Heart left ventricle (tissue), 16 donors: ENCODE data around the gene ADCY3. TPM values are rescaled to one million over a fixed set of nuclear protein-coding genes. Genes with fewer than 3 reads are reported as not detected.
A peak's percentile ranks its signal among the peaks of the same experiment; 100 is the strongest.

Experiments used
- ATAC-seq, 4 donors: fragments of 200-7000 bp; cut with Tn5 transposase; one replicate each; pipeline ENCODE4 v1.9.1; 2020 to 2022; ENCODE audit warnings: moderate library complexity in 4 of 4, mild to moderate bottlenecking in 3 of 4, moderate number of reproducible peaks in 1 of 4
- DNase-seq, 5 donors: peaks; one replicate each; pipeline ENCODE4 v3.0.0-alpha.2; 2020
- H3K27ac ChIP-seq, 12 donors: fragments of 200-600 bp; sonication (generic) in 4 of 12; one replicate each; pipeline versions ENCODE4 v1.5.0 to v1.8.0; 2016 to 2022; ENCODE audit warnings: mild to moderate bottlenecking in 2 of 12
- H3K27me3 ChIP-seq, 9 donors: fragments of 200-600 bp; sonication (generic) in 2 of 9; one replicate each; pipeline versions ENCODE4 v1.5.1 to v1.8.0; 2016 to 2022; ENCODE audit warnings: mild to moderate bottlenecking in 3 of 9
- H3K36me3 ChIP-seq, 9 donors: fragments of 200-600 bp; sonication (generic) in 2 of 9; one replicate each; pipeline versions ENCODE4 v1.5.0 to v1.8.0; 2018 to 2022; ENCODE audit warnings: mild to moderate bottlenecking in 2 of 9
- H3K4me1 ChIP-seq, 12 donors: fragments of 200-600 bp; sonication (generic) in 4 of 12; one replicate each; pipeline versions ENCODE4 v1.5.0 to v1.8.0; 2016 to 2022; ENCODE audit warnings: mild to moderate bottlenecking in 3 of 12
- H3K4me3 ChIP-seq, 12 donors: fragments of 200-600 bp; sonication (generic) in 4 of 12; one replicate each; pipeline versions ENCODE4 v1.5.0 to v1.8.0; 2017 to 2022; ENCODE audit warnings: mild to moderate bottlenecking in 9 of 12, moderate library complexity in 4 of 12
- H3K9me3 ChIP-seq, 12 donors: fragments of 200-600 bp; sonication (generic) in 4 of 12; one replicate each; pipeline versions ENCODE4 v1.5.0 to v1.8.0; 2016 to 2022; ENCODE audit warnings: mild to moderate bottlenecking in 1 of 12
- POLR2A ChIP-seq, 2 donors: fragments of 450-650 bp; IDR thresholded peaks; one replicate each; pipeline ENCODE4 v1.6.1; 2017; ENCODE audit warnings: antibody characterized with exemption in 2 of 2, mild to moderate bottlenecking in 2 of 2, moderate library complexity in 2 of 2
- WGBS, 4 donors: extraction: QIAGEN DNeasy Blood & Tissue Kit in 2 of 4; methylation state at CpG; one replicate each; pipeline versions ENCODE4 v1.1.5 to v1.1.7; 2013 to 2018; 5-methylcytosine and 5-hydroxymethylcytosine counted together
- intact Hi-C, 10 donors: fragments of 100-400 bp; cut with DNase I; formaldehyde crosslinking; loops; one replicate each; pipeline versions ENCODE4 v1.11.1 to v1.14.2; 2022
- polyA plus RNA-seq, 2 donors: library from polyadenylated mRNA; stranded (reverse); fragments of 200-250 nt; gene quantifications; one replicate each; pipeline ENCODE4 v1.2.3, GENCODE V29; 2013
- total RNA-seq, 9 donors: library from RNA; depleted of rRNA in 2 of 9; stranded (reverse); fragments of >200 nt in 2 of 9; fragmentation: NEBNext Ultra II Directional in 3 of 9; extraction: Animal tissue kit (Norgen Biotek cat#: 25700) in 3 of 9; gene quantifications; one replicate each; pipeline versions ENCODE4 v1.1.0 to v1.2.4, GENCODE V29; 2016 to 2023
- TF ChIP-seq, protein P1 (sequence below), 12 donors: fragments of 200-600 bp; sonication (generic) in 4 of 12; IDR thresholded peaks; one replicate each; pipeline versions ENCODE4 v1.5.0 to v1.8.0; 2018 to 2022; ENCODE audit warnings: antibody characterized with exemption in 12 of 12, mild to moderate bottlenecking in 5 of 12
- donor health status: ischemic (EF 13 %, LVEDD 7.1; RV severe dilation, severe dysfunction).
- donor health status: healthy with polysubstance abuse.
- donor health status: DM: no; HTN: yes; CAD: no.
- donor health status: DM: no; HTN: no; CAD: no.
- donor health status: ischemic (EF 25% LVEDD 6.9; RV normal size, moderate dysfunction).
- donor health status: ischemic (EF 25% LVEDD 5.7; RV mildly dilated, moderate dysfunction).
- donor health status: healthy.
- donor health status: DM: yes; HTN: yes; CAD: no.
- donor health status: ischemic (EF 35%, LVEDD 5.7; RV mildly dilated, moderate dysfunction).
- donor health status: nonischemic (EF 11% LVEDD 7.7; RV severe dilation, severe dysfunction).
- donor health status: DM: yes; HTN: yes; CAD: no.
- donor health status: PGD.
- donor health status: ischemic (EF 29% LVEDD 5.4; RV normal size, mild dysfunction).
- donor health status: nonischemic (EF 23%, LVEDD 6.1; RV moderate dilation, normal function).

ADCY3 gene
- total and polyA plus RNA-seq, 11 donors = 9.3 to 36.0 (median 14.4) TPM

DNA sequence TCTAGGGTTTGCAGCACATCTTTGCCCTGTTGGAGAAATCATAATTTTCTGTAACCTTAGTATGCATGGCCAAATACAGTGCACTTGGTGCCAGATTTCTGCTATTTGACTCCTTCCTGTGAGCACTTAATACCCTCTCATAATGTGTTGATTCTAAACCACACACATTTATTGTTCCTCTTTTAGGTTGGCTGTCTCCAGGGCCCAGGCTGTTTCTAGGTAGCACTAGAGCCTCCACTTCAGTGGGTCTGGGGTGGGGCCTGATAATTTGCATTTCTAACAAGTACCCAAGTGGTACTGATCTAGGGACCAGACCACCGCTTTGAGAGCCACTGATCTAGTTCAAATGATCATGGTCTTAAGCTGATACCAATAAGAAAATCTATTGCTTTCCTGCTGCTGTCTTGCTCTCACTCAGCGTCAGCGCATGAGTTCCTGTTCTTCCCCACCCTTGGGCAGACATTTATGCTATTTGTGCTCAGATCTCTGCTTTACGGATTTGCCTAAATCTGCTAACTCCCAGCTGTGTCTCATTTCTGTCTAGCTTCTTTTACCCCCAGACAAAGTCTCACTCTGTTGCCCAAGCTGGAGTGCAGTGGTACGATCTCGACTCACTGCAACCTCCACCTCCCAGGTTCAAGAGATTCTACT lies 134.2 kb downstream of the ADCY3 start:
- WGBS, 4 donors = 82 to 90% (median 89%) methylated on average over 6 of the region's 6 CpGs
- ATAC-seq (peak in 1 of 4 donors; percentile 39), DNase-seq (no peak)
- no peak overlapping the region for H3K27ac ChIP-seq
- H3K9me3 ChIP-seq = no peaks in the 10 kb centered on the region
- H3K4me1 ChIP-seq = peaks cover 0 to 6% (median 0%) of the 10 kb centered on the region in 12 donors
- H3K36me3 ChIP-seq = peaks cover 0 to 12% (median 5%) of the 10 kb centered on the region in 9 donors
- peaks cover 0 to 4% (median 0%) of the 10 kb centered on the region in 9 donors for H3K27me3 ChIP-seq
- TF ChIP-seq, protein P1, sequence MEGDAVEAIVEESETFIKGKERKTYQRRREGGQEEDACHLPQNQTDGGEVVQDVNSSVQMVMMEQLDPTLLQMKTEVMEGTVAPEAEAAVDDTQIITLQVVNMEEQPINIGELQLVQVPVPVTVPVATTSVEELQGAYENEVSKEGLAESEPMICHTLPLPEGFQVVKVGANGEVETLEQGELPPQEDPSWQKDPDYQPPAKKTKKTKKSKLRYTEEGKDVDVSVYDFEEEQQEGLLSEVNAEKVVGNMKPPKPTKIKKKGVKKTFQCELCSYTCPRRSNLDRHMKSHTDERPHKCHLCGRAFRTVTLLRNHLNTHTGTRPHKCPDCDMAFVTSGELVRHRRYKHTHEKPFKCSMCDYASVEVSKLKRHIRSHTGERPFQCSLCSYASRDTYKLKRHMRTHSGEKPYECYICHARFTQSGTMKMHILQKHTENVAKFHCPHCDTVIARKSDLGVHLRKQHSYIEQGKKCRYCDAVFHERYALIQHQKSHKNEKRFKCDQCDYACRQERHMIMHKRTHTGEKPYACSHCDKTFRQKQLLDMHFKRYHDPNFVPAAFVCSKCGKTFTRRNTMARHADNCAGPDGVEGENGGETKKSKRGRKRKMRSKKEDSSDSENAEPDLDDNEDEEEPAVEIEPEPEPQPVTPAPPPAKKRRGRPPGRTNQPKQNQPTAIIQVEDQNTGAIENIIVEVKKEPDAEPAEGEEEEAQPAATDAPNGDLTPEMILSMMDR (IDR thresholded peaks at IDR 0.05) = no peak
- no peak for TF ChIP-seq POLR2A (IDR thresholded peaks at IDR 0.05)
- intact Hi-C loops = no loop called here
- H3K4me3 ChIP-seq = no peak overlapping the region

DNA sequence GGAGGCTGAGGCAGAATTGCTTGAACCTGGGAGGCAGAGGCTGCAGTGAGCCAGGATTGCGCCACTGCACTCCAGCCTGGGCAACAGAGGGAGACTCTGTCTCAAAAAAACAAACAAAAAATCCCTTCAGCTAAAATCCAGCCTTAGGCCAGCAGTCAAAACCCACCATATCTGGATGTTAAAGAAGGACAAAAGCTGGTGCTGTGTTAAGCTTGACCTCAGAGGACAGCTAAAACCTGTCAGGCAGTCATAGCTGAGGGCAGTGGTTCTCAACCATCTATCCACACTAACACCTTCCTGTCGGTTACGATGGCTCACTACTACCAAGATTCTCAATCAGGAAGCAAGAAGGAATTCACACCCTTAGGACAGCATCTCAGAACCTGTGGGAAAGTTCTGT lies 136.4 kb downstream of the ADCY3 start:
- intact Hi-C loops = no loop called here
- no peaks in the 10 kb centered on the region for H3K36me3 ChIP-seq
- H3K4me3 ChIP-seq = no peak overlapping the region
- 81 to 86% (median 84%) methylated on average over 3 of the region's 3 CpGs for WGBS, 4 donors
- TF ChIP-seq, protein P1 (IDR thresholded peaks at IDR 0.05) = no peak
- TF ChIP-seq POLR2A (IDR thresholded peaks at IDR 0.05) = no peak
- peaks cover 0 to 10% (median 0%) of the 10 kb centered on the region in 12 donors for H3K4me1 ChIP-seq
- no peak overlapping the region for H3K27ac ChIP-seq
- no peak for DNase-seq
- H3K9me3 ChIP-seq = no peaks in the 10 kb centered on the region
- peaks cover 0 to 4% (median 0%) of the 10 kb centered on the region in 9 donors for H3K27me3 ChIP-seq
- ATAC-seq = no peak

DNA sequence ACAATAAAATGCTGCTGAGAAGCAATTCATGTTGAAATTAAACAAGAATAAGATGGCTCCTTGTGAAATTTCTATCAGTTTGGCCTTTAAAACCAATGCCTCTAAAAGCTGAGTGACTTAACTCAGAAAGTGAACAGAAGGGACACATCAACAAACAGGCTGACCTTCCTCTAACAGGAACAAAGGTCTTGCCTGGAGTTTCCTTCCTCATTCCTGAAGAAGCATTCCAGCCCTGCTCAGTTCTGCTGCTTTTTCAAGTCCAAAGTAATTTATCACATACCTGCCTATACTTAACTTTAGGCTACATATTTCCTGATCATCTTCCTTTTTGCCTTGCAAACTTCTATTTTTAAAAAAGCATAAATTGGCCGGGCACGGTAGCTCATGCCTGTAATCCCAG lies 140.9 kb downstream of the ADCY3 start:
- Histone ChIP-seq H3K36me3 (no peaks in the 10 kb centered on the region), H3K27ac (no peak overlapping the region), H3K27me3 (peaks cover 0 to 4% (median 0%) of the 10 kb centered on the region in 9 donors), H3K4me3 (no peak overlapping the region), H3K9me3 (no peaks in the 10 kb centered on the region), H3K4me1 (peaks cover 0 to 5% (median 0%) of the 10 kb centered on the region in 12 donors)
- ATAC-seq = no peak
- 53 to 73% (median 67%) methylated on average over 2 of the region's 2 CpGs for WGBS, 4 donors
- TF ChIP-seq, protein P1 (IDR thresholded peaks at IDR 0.05) = no peak
- no peak for TF ChIP-seq POLR2A (IDR thresholded peaks at IDR 0.05)
- intact Hi-C loops = no loop called here
- DNase-seq = no peak

DNA sequence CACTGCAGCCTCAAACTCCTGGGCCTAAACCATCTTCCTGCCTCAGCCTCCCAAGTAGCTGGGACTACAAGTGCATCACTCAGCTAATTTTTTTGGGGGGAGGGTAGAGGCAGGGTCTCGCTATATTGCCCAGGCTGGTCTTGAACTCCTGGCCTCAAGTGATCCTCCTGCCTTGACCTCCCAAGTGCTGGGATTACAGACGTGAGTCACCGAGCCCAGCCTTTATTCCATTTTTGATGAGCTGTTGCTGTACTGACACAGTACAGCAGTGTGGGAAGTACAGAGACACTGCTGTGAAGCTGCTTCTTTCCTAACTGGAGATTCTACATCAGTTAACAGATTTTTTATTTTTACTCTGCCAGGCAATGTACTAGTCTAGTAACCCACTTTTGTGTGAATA lies 145.7 kb downstream of the ADCY3 start:
- intact Hi-C loops = no loop called here
- 67 to 92% (median 88%) methylated on average over 3 of the region's 3 CpGs for WGBS, 4 donors
- peaks cover 0 to 5% (median 0%) of the 10 kb centered on the region in 12 donors for H3K4me1 ChIP-seq
- ATAC-seq (no peak), DNase-seq (no peak)
- no peak overlapping the region for H3K4me3 ChIP-seq
- no peak overlapping the region for H3K27ac ChIP-seq
- no peaks in the 10 kb centered on the region for H3K27me3 ChIP-seq
- TF ChIP-seq, protein P1 (IDR thresholded peaks at IDR 0.05) = no peak
- no peak for TF ChIP-seq POLR2A (IDR thresholded peaks at IDR 0.05)
- H3K9me3 ChIP-seq = no peaks in the 10 kb centered on the region
- peaks cover 0 to 15% (median 13%) of the 10 kb centered on the region in 9 donors for H3K36me3 ChIP-seq
